Measurements from ENCODE around the gene LRRC63.
"Not testable (repeated sequence)": the region's sequence is repeated elsewhere in the genome, so short reads cannot be mapped to it uniquely, and the experiment has no call there.

LRRC63 gene

DNA sequence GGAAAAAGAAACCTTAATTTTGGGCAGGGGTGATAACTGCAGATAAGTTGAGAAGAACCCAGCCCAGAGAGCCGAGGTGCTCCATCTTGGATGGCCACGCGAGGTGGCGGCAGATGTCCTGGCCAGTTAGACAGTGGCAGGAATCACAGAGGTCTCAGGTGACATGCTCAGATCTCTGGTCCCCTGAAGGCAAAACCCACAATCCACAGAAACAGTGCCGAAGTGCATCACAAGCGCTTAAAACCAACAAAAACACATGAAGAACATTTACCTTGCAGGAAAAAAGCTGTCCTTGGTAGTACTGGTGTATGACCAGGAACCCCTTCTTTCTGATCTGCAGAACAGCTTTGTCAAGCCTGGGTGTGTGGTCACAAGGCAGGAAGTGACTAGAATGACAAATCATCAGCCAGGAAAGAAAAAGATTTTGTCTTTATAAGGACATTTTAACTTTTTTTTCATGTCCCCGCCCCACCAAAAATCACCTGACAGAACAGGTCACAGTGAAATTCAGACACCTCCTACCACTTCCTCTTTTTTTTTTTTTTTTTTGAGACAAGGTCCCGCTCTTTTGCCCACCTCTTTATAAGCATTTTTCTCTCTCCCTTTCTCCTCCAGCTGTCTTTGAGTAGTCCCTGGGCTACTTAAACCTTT lies 29.8 kb upstream of the LRRC63 start, which contains the start of gene LCP1:
LCP1 (minus strand) TSS at position 338 of the 651 bp plus-strand sequence. CDS start 22,515 bp downstream, outside the sequence.
- DNase-seq (ENCODE audit: low read depth), result no peak

DNA sequence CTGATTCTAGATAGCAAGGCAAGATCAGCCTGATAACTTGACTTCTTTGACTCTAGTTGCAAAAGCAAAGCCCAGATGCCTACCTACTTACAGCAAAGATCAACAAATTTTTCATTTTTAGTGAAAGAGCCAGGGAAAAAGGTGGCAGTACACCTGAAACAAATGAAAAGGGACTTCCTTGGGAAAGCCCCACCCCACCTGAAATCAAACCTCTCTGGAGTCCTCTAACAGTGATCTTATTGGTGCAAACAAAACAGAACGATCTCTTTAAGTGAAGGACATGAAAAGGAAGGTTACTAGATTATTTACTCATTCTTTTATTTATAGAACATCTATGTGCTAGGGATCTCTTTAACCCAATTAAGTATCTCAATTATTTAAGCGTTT lies 29.2 kb upstream of the LRRC63 start:
- no peak for DNase-seq (ENCODE audit: low read depth)

DNA sequence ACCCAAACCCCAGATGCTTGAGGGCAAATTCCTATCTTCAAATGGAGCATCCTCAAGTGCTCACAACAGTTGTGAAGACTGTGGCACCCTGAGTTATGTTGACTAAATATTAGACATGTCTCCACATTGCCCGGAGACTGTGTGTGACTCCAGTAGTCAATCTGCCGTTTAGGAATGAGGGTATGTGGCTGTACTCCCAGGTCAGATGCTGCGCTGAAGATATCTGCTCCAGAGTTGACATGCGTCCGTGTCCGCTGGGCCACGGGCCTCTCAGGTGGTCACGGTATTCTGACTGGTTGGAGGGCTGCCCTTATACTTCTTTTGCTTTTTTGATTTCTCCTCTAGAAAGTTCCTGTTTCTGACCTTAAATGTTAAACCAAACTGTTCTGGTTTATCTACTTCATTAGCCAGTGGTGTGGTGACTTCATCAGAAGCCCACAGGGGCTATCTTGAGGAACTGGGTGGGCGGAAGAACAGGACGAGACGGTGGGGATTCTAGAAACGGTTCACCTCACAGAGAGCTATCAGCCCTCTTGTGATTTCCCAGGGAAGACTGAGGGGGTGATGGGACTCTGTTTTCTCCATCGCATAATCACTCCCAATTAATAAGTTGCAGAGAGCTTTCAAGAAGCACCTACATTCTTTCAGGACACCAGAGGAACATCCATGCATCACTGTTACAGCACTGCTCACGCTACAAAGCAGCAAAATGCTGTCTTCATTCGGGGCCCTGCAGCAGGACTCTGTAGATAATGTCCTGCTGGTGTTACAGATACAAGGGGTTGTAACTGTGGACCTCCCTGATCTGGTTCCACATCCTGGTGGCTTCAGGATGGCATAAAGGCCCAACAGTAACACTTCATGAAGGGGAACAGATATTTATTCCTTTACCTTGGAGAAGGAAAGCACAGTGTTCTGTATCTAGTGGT lies 28.4 kb upstream of the LRRC63 start:
- no peak for DNase-seq (ENCODE audit: low read depth)

DNA sequence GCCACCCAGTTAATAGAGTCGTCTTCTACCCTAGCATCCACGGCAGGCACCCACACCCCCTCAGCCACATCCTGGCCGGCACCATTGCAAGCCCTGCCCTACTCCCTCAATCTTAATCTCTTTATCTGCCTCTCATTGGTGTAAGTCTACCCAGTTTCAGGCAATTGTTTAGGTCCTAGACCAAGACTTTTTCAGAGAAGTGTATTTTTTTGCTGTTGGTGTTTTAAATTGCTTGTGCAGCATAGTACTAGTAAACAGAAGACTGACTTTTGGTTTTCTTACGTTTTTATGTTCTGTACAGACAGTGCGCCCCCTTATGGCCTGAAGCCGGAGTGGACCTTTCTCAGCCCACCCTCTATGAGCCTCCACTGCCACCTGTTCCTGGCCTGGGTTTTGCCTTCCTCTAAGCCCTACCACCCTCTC lies 27.4 kb upstream of the LRRC63 start:
- DNase-seq (ENCODE audit: low read depth), result peak; percentile 59

DNA sequence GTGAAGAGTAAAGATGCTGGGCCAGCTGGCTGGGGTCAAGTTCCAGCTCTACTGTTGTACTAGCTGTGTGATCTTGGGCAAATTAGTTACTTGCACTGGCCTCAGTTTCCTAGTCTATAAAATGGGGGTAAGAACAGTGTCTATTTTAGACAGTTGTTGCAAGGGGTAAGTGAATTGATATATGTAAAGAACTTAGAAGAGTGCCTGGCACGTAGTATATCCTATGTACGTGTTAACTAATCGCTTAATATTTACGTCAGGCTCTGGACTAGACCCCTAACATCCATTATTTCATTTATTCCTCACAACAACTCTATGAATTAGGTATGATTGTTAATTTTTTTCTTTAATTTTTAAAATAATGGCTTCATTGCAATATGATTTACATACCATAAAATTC lies 26.1 kb upstream of the LRRC63 start:
- DNase-seq (ENCODE audit: low read depth), result no peak

DNA sequence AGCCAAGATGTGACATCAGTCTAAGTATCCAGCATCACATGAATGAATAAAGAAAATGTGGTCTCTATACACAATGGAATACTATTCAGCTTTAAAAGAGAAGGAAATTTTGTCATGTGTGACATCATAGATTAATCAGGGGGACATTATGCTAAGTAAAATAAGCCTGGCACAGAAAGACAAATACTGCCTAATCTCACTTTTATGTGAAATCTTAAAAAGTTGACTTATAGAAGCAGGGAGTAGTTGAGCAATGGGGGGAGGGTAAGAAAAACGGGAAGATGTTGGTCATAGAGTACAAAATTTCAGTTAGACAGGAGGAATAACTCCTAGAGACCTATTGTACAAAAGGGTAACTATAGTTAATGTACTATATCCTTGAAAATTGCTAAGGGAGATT lies 19.3 kb upstream of the LRRC63 start:
- no peak for DNase-seq (ENCODE audit: low read depth)

DNA sequence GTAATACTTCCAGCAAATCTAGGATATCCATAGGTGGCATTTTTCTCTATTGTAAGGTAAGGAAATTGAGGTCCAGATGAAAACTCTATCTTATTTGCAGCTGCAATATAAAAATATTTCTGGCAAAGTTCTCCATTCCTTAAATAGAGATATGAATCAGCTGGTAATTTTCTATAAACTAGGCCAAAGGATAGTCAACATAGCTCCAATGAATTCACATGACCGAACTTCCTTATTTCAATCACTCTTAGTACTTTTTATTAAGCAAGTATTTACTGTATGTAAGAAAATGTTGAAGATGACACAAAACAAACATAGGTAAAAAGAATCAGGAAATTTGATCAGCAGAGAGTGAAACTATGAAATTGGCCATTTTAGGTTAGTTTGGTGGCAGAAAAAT lies 16.7 kb upstream of the LRRC63 start:
- no peak for DNase-seq (ENCODE audit: low read depth)

DNA sequence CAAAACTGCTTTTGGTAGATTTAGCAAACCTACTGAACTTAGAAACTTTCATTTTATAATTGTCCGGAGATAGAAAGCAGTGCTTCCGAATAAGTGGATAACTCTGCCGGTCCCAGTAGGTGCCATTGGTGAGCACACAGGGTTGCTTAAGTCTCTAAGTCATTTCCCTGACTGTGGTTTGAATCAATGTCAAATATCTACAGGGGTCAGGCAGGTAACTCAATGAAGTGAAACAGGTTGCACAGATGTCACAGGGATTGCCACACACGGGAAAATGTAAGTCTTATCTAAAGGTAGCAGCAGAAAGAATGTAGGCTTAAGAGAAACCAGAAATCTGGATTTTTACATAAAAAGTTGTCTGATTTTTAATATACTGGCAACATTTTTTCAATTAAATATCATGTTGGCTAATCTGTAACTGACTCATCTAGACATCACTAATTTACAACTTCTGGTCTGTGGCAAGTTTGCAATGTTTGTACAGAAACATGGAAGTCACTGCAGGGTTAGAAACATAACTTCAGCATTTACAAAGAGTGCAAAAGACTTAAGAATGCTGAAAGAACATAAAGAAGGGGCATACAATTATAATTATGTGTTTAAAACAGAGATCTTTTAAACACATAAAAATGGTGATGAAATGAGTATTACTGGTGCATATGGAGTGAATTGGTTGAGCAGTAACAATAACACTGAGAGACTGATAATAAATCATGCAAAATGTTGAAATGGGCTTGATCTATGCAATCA lies 14.3 kb upstream of the LRRC63 start:
- DNase-seq (ENCODE audit: low read depth), result no peak

DNA sequence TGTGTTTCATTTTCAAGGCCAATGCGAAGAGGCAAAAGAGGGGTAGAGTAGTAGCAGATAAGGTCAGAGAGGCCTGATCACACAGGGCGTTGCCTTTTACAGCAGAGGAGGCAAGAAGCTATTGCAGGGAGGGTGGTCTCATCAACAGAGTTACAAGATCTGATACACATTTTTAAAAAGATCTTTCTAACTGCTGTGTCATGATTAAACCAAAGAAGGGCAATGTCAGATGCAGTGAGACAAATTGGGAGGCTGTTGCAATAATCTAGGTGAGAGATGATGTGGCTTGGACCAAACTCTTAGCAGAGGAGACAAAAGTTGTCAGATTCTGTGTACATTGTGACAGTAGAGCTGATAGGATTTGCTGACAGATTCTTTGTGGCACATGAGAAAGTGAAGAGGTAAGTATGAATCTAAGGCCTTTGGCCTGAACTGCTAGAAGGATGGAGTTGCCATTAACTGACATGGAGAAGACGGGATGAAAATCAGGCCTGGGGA lies 13.0 kb upstream of the LRRC63 start:
- no peak for DNase-seq (ENCODE audit: low read depth)

DNA sequence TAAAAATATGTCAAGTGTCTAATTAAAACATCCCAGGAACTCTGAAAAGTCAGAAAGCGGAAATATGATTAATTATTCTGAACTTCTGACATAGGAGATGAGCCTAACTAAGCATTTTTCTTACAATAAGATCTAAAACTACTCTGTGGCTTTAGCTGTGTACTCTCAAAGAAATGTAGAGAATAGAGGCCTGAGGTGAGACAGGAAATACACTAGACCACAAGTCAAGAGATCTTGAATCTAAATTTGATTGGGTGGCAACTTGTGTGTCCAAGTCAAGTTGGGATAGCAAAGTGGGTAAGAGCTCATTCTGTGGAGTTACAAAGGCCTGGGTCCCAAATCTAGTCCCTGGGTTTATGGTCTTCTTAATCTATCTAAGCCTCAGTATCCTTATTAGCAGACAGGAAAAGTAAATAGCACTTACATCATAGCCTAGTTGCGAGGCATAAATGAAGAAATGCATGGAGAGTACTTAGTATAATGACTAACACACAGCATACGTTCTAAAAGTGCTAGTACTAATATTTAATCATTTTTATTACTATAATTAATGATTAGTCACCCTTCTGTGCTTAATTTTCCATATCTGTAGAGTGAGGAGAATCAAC lies 9.4 kb upstream of the LRRC63 start:
- DNase-seq (ENCODE audit: low read depth), result no peak

DNA sequence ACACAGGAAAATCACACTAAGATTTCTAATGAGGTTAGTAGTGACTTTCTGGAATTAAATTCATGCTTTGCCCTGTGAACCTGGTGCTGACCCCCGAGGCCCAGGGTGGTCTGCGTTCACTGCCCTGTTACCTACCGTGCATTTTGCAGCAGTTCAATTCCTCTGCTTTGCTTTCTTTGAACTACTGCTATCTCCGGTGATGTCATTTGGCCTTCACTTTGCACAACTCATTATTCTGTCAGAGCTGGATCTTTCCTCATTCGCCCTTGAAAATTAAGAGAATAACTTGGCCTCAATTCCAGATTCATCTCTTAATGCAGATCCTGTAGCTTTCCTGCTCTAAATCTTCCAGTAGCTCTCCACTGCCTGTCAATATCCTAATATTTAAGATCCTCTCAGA lies 8.8 kb upstream of the LRRC63 start:
- DNase-seq (ENCODE audit: low read depth), result no peak

DNA sequence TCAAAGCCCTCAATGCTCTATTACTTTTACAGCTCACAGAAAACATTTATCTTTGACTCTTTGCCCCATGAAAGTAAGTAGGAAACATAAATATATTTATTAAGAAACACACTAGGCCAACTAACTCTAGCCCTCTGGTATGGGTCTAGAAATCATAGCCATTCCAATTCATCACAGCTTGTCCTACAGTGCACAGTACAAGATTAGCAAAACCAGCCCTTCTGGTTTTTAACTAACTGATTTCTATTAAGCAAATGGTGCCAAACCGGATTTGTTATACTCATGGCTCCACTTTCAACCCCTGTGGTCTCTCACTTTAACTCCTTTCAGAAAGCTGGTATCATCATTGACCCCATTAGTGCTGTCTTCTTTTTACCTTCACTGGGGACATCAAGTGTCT lies 5.6 kb upstream of the LRRC63 start:
- no peak for DNase-seq (ENCODE audit: low read depth)

DNA sequence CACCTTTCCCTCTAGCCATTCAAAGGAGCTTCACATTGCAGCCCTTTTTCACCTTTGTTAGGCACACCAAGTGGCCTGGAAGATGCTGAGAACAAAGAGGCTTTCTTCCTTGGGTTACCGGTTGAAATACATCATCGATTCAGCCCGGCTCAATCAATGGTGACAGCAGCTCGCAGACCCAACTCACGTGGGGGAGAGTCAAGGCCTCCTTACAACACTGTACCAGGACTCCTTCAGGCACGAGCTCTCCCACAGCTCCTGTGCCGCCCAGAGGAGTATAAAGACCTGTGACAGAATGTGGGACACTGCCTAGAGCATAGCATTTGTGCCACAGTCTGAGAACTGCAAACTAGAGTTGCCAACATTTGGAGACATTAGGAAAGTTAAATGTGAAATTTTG lies 3.9 kb upstream of the LRRC63 start:
- DNase-seq (ENCODE audit: low read depth), result no peak

DNA sequence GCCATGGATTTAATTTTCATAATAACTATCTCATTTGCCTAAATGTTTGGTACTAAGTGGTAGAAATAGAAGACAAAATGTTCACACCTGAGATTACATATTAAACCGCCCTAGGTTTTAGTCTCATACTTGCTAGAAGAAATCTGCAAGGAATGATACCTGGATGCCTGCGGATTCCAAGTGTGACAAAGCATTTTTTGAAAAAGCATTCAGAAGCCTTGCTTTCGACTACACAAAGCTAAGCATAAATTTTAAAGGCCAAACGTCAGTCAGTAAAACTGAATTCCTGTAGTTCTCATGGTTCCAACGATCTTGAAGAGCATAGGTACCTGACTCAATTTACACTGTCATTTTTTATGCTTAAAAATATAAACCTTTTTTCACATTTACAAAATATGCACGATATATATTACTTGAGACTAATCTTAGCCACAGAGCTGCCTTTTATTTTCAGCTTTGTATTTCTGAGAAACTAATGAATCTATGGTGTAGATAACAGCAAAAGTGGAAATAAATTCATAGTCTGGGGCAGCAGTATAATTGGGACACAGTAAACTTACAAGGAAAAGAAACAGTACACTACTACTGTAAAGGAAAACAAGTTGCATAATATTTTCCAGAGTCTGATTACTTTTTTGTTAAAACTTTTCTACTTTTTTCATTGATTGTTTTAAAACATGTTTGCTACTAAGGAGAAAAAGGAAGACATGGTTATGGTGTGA lies 1.2 kb upstream of the LRRC63 start:
- DNase-seq (ENCODE audit: low read depth), result no peak

DNA sequence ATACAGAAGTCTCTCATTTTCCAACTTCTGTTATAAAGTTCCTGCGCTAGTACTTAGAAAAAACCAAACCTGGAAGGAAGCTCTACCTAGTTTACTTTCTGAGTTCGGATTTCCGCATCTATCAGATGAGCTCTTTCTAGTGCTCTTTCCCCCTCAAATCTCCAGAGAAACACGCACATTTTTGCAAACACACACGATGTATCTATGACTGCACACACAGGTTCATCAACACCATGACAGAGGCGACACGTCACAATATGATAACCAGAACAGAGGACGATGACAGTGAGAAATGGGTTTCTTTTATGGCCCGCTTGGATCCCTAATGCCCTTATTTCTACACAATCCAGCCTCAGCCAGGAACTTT lies 629 bp upstream of the LRRC63 start:
- DNase-seq (ENCODE audit: low read depth), result no peak

DNA sequence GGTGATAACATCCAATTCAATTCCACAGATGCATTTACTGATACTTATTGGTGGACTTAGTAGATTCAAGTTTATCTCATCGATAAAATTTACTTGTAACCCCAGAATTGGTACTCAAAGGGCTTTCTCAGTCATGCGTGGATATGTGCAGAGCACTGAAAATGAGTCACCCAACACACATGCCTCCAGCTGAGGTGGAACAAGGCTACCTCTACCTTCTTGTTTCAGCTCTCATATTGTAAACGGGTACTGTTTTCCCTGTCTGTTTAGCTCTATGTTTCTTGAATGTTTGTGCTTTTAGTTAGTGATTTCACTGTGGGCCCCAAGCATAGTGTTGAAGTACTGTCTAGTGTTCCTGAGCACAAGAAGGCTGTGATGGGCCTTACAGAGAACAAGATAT lies 1.5 kb downstream of the LRRC63 start:
- DNase-seq (ENCODE audit: low read depth), result no peak

DNA sequence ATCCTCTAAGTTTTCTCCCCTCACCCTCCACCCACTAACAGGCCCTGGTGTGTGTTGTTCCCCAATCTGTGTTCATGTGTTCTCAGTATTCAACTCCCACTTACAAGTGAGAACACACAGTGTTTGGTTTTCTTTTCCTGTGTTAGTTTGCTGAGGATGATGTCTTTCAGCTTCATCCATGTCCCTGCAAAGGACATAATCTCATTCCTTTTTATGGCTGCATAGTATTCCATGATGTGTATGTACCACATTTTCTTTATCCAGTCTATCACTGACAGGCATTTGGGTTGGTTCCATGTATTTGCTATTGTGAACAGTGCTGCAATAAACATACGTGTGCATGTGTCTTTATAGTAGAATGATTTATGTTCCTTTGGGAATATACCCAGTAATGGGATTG lies 3.0 kb downstream of the LRRC63 start:
- not testable (repeated sequence) for DNase-seq (ENCODE audit: low read depth)

DNA sequence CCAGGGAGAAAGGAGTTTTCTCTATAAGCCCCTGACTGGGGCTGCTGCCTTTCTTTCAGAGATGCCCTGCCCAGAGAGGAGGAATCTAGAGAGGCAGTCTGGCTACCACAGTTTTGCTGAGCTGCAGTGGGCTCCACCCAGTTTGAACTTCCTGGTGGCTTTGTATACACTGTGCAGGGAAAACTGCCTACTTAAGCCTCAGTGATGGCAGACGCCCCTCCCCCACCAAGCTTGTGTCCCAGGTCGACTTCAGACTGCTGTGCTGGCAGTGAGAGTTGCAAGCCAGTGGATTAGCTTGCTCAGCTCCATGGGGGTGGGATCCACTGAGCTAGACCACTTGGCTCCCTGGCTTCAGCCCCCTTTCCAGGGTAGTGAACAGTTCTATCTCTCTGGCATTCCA lies 8.5 kb downstream of the LRRC63 start:
- DNase-seq (ENCODE audit: low read depth), result not testable (repeated sequence)

DNA sequence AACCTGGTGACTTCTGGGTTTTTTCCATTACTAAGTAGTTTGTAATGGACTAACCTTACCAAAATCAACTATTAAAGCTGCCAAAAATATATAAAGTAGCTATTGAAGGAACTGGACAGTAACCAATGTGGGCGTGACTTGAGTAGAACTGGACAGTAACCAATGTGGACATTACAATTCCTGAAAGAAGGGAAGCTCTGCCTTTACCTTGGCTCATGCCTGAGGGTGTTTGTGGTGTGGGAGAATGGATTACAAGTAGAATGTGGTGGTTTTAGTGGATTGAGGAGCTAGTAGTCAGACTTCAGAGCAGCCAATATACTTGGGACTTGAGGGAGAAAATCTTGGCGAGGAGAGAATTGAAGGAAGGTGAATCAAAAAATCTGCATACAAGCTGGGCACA lies 17.5 kb downstream of the LRRC63 start:
- no peak for DNase-seq (ENCODE audit: low read depth)

DNA sequence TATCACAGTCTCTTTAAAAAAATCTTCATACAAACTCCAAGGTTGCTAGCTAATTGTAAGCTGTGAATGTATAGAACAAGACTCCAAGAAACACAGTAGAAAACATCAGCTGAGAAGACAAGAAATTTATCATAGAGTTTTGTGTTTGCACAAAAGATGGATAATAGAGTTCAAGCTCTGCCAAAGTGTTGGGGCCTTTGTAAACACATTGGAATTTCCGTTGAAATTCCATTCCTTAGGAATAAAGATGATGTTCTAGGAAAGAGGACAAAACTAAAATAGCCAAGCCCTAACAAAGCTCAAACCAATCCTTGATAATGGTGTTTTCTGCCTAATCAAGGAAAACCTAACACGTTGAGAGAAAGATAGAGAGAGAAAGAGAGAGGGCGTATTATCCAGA lies 20.6 kb downstream of the LRRC63 start:
- no peak for DNase-seq (ENCODE audit: low read depth)

DNA sequence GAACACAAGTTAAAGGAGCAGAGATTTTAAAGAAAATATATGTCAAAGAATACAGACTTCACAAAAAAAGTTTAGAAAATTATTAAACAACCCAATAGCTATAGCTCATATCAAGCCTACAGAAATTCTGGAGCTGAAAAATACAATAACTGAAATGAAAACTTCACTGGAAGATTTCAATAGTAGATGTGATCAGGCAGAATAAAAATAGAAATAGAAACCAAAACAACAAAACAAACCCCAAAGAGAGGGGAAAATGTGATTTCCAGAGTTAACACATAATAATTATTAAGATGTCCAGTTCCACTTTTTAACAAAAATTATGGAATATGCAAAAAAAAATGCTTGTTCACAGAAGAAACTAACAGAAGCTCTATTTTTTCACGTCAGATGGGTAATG lies 23.6 kb downstream of the LRRC63 start:
- no peak for DNase-seq (ENCODE audit: low read depth)

DNA sequence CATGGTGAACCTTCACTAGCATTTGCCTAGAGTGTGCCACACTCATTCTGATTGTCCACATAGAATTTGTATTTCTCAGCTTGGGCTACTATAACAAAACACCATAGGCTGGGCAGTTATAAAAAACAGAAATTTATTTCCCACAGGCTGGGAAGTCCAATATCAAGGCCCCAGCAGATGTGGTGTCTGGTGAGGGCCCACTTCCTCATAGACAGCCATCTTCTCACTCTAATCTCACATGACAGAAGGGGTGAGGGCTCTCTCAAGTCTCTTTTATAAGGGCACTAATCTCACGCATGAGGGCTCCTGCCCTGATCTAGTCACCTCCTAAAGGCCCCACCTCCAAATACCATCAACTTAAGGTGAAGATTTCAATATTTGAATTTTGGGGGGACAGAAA lies 53.6 kb downstream of the LRRC63 start:
- no peak for DNase-seq (ENCODE audit: low read depth)

Data from stimulated activated CD8-positive, alpha-beta memory T cell treated with anti-CD3 and anti-CD28 coated beads, Interleukin-7, amount 100 ng/mL, for 24 hours (primary cell).